HepG2 (cell line): ENCODE results near the gene VPS13D. TPM values are rescaled to one million over a fixed set of nuclear protein-coding genes. Genes with fewer than 3 reads are reported as not detected.

ENCODE experiments used
- ATAC-seq: fragments of 200-7000 bp; cut with Tn5 transposase; 3 replicates; pipeline ENCODE4 v1.9.1; 2020; ENCODE audit warnings: mild to moderate bottlenecking, moderate library complexity
- BruUV-seq: library from RNA; stranded (reverse); fragments of 400-500 nt; replicated peaks from 2 replicates; lab custom pipeline; 2021; lab: Mats Ljungman, UMichigan
- CTCF ChIA-PET: fragments of 300-600 bp; formaldehyde crosslinking; extraction: SDS; loops from one replicate; lab custom pipeline; 2021; ENCODE audit warnings: low total read pairs, inconsistent platforms, low intra/inter-chr PET ratio; lab: Yijun Ruan, JAX
- POLR2A ChIA-PET: fragments of 350-600 bp; sonication (Branson Sonifier 250); formaldehyde crosslinking; loops from one replicate; lab custom pipeline; 2020; ENCODE audit warnings: antibody characterized with exemption, inconsistent platforms; lab: Yijun Ruan, JAX
- DNase-seq: peaks from one replicate; pipeline ENCODE4 v3.0.0-alpha.2; 2015; ENCODE audit warnings: low spot score
- FAIRE-seq: peaks from 3 replicates; lab custom pipeline; 2011; peaks lifted over from hg19 to GRCh38; lab: Jason Lieb, UNC
- H2AFZ ChIP-seq: one replicate; pipeline ENCODE4 v1.6.1; 2011; ENCODE audit warnings: low read length, inconsistent platforms
- H3K27ac ChIP-seq: fragments of 300-600 bp; 3 replicates; pipeline ENCODE4 v1.8.0; 2011; ENCODE audit warnings: mixed run types, mild to moderate bottlenecking, mixed read lengths, low read length, inconsistent platforms; ENCODE audit not compliant: insufficient read depth; ENCODE audit errors: extremely low read length
- H3K27me3 ChIP-seq, 2 experiments: fragments of 200-600 bp in 1 of 2; 2 replicates in 1 of 2; 3 replicates in 1 of 2; pipeline versions ENCODE4 v1.6.0 to v1.8.0; 2011; ENCODE audit warnings: low read length in 2 of 2, mild to moderate bottlenecking in 2 of 2, moderate library complexity in 2 of 2, inconsistent platforms in 1 of 2; ENCODE audit not compliant: insufficient read depth in 2 of 2, control insufficient read depth in 1 of 2
- H3K36me3 ChIP-seq, 2 experiments: fragments of 200-600 bp in 1 of 2; replicated peaks in 1 of 2; 2 replicates in 1 of 2; 3 replicates in 1 of 2; pipeline versions ENCODE4 v1.5.1 to v1.8.0; 2011; ENCODE audit warnings: low read length in 2 of 2, inconsistent platforms in 1 of 2; ENCODE audit not compliant: insufficient read depth in 2 of 2, control insufficient read depth in 1 of 2
- H3K4me1 ChIP-seq: 2 replicates; pipeline ENCODE4 v1.5.1; 2012; ENCODE audit warnings: low read length, inconsistent platforms; ENCODE audit not compliant: insufficient read depth
- H3K4me2 ChIP-seq: 2 replicates; pipeline ENCODE4 v1.6.0; 2011; ENCODE audit warnings: low read depth, low read length, inconsistent platforms
- H3K4me3 ChIP-seq, 3 experiments: fragments of 200-600 bp in 1 of 3; sonication (generic), shearing (Covaris generic) in 1 of 3; replicated peaks in 1 of 3; 2 replicates each; pipeline ENCODE4 v1.5.1; 2011 to 2016; ENCODE audit warnings: low read length in 3 of 3, inconsistent platforms in 2 of 3, low read depth in 2 of 3, mild to moderate bottlenecking in 2 of 3, control low read depth in 1 of 3, mixed read lengths in 1 of 3; ENCODE audit not compliant: insufficient read depth in 1 of 3
- H3K79me2 ChIP-seq: one replicate; pipeline ENCODE4 v1.6.1; 2011; ENCODE audit warnings: low read length, inconsistent platforms; ENCODE audit not compliant: insufficient read depth
- H3K9ac ChIP-seq: 2 replicates; pipeline ENCODE4 v1.6.0; 2011; ENCODE audit warnings: mild to moderate bottlenecking, low read depth, low read length, inconsistent platforms; ENCODE audit not compliant: insufficient read depth
- H3K9me3 ChIP-seq: 2 replicates; pipeline ENCODE4 v1.5.1; 2012; ENCODE audit warnings: mild to moderate bottlenecking, low read length
- H4K20me1 ChIP-seq: 2 replicates; pipeline ENCODE4 v1.6.0; 2011; ENCODE audit warnings: inconsistent platforms, mild to moderate bottlenecking, low read length, moderate library complexity; ENCODE audit not compliant: insufficient read depth
- FLYWCH1 ChIP-seq: sonication (generic); formaldehyde crosslinking; IDR thresholded peaks from 2 replicates; pipeline ENCODE4 v1.8.1; 2023; ENCODE audit warnings: mild to moderate bottlenecking, missing genetic modification reagents
- HDAC2 ChIP-seq: sonication (generic); formaldehyde crosslinking; IDR thresholded peaks from 2 replicates; pipeline ENCODE4 v1.4.0; 2020; ENCODE audit warnings: missing genetic modification reagents
- JDP2 ChIP-seq: sonication (generic); formaldehyde crosslinking; IDR thresholded peaks from 2 replicates; pipeline ENCODE4 v1.8.1; 2022; ENCODE audit warnings: missing genetic modification reagents, borderline replicate concordance
- MLLT10 ChIP-seq: sonication (generic); formaldehyde crosslinking; IDR thresholded peaks from 2 replicates; pipeline ENCODE4 v1.4.0; 2020; ENCODE audit warnings: missing genetic modification reagents
- NR2F6 ChIP-seq, 2 experiments: IDR thresholded peaks; 2 replicates each; pipeline ENCODE4 v1.6.1; 2016; ENCODE audit warnings: antibody characterized with exemption in 1 of 2, mild to moderate bottlenecking in 1 of 2
- PATZ1 ChIP-seq: sonication (generic); formaldehyde crosslinking; IDR thresholded peaks from 2 replicates; pipeline ENCODE4 v1.4.0; 2020; ENCODE audit warnings: missing genetic modification reagents
- SUZ12 ChIP-seq: fragments of 150-350 bp; IDR thresholded peaks from 2 replicates; pipeline ENCODE4 v1.6.1; 2014; ENCODE audit warnings: low read depth, low read length
- TMF1 ChIP-seq: sonication (generic); formaldehyde crosslinking; IDR thresholded peaks from 2 replicates; pipeline ENCODE4 v1.8.1; 2022; ENCODE audit warnings: low read depth, missing genetic modification reagents
- ZBTB14 ChIP-seq: sonication (generic); formaldehyde crosslinking; IDR thresholded peaks from 2 replicates; pipeline ENCODE4 v1.4.0; 2020; ENCODE audit warnings: missing genetic modification reagents
- ZNF691 ChIP-seq: sonication (generic); formaldehyde crosslinking; IDR thresholded peaks from 2 replicates; pipeline ENCODE4 v1.4.0; 2020; ENCODE audit warnings: missing genetic modification reagents, low read depth, mild to moderate bottlenecking, borderline replicate concordance
- WGBS: methylation state at CpG from one replicate; pipeline ENCODE4 v1.1.6; 2017; ENCODE audit warnings: low lambda C conversion rate; 5-methylcytosine and 5-hydroxymethylcytosine counted together
- in situ Hi-C: cut with HindIII; loops from 2 replicates; pipeline ENCODE4 v1.10.0; 2017; ENCODE audit warnings: low pct_unique_long_range_greater_than_20kb; ENCODE audit not compliant: extremely low pct_ligation_motif_present
- intact Hi-C: fragments of 100-400 bp; cut with micrococcal nuclease; formaldehyde crosslinking; loops from one replicate; pipeline ENCODE4 v1.10.0; 2022; ENCODE audit not compliant: unreplicated experiment
- polyA plus RNA-seq, 8 experiments: library from polyadenylated mRNA; depleted of rRNA in 3 of 8; stranded (reverse) in 7 of 8; unstranded in 1 of 8; fragments of >200 nt; fragmentation: Illumina TruSeq in 4 of 8; extraction: Trizol in 4 of 8; gene quantifications; 2 replicates each; pipeline versions ENCODE4 v1.2.1 to v1.2.3, GENCODE V29; 2011 to 2016; ENCODE audit warnings: low read depth in 4 of 8, missing spikeins in 1 of 8, mixed read lengths in 1 of 8; ENCODE audit not compliant: insufficient read depth in 1 of 8
- total RNA-seq, 5 experiments: library from RNA; depleted of rRNA; stranded (reverse); fragments of >200 nt; fragmentation: Illumina TruSeq; extraction: Trizol; gene quantifications; 2 replicates each; pipeline ENCODE4 v1.2.3, GENCODE V29; 2016; ENCODE audit warnings: low read depth in 1 of 5

VPS13D gene
- total and polyA plus RNA-seq, 2 of the 13 experiments (the other 11 are each of a cell fraction or from before 2014, with no cell fraction given): 8.6 to 13.9 TPM

- Histone ChIP-seq H3K27me3 (no peaks in the 10 kb centered on the region), H3K9ac (no peak overlapping the region), H3K4me2 (no peak overlapping the region), H3K4me3 (no peak overlapping the region), H4K20me1 (no peaks in the 10 kb centered on the region), H3K36me3 (peaks cover 4 to 17% of the 10 kb centered on the region in 2 experiments; a peak in 3 of 5 replicates), H3K27ac (no peak overlapping the region), H3K4me1 (no peaks in the 10 kb centered on the region), H2AFZ (no peak overlapping the region), H3K9me3 (no peaks in the 10 kb centered on the region), H3K79me2 (no peaks in the 10 kb centered on the region)
- DNase-seq: no peak
- intact Hi-C loops: no loop called here
- FAIRE-seq: no peak
- TF ChIP-seq JDP2 (CRISPR knock-in tag) (no peak), SUZ12 (no peak), ZNF691 (no peak)
- WGBS: 91% methylated on average over 3 of the region's 3 CpGs
- no TSS peak for BruUV-seq
- POLR2A ChIA-PET: no interaction called here
- no peak for ATAC-seq
- CTCF ChIA-PET: no interaction called here
- in situ Hi-C loops: no loop called here
These were observed 66.2 kb downstream of the VPS13D start for GRCh38 chr1:12296016-12296415.

- H4K20me1 ChIP-seq: no peaks in the 10 kb centered on the region
- no peak overlapping the region for H2AFZ ChIP-seq
- ATAC-seq (no peak), FAIRE-seq (no peak), DNase-seq (no peak)
- WGBS: 89% methylated on average over 1 of the region's 1 CpG
- H3K9ac ChIP-seq: no peak overlapping the region
- H3K4me3 ChIP-seq: no peak overlapping the region
- H3K9me3 ChIP-seq: no peaks in the 10 kb centered on the region
- no peaks in the 10 kb centered on the region for H3K27me3 ChIP-seq
- no peak overlapping the region for H3K4me2 ChIP-seq
- TF ChIP-seq NR2F6 (IDR thresholded peaks at IDR 0.05) (no peak), NR2F6 (CRISPR knock-in tag; IDR thresholded peaks at IDR 0.05) (no peak), HDAC2 (no peak), PATZ1 (CRISPR knock-in tag) (no peak), FLYWCH1 (no peak), ZBTB14 (CRISPR knock-in tag) (no peak), TMF1 (CRISPR knock-in tag) (no peak), MLLT10 (no peak)
- peaks cover 6 to 15% of the 10 kb centered on the region in 2 experiments; a peak in 4 of 5 replicates for H3K36me3 ChIP-seq
- H3K4me1 ChIP-seq: no peaks in the 10 kb centered on the region
- CTCF ChIA-PET: no interaction called here
- BruUV-seq: no TSS peak
- in situ Hi-C loops (no loop called here), intact Hi-C loops (no loop called here)
- H3K27ac ChIP-seq: no peak overlapping the region
- POLR2A ChIA-PET: no interaction called here
- no peaks in the 10 kb centered on the region for H3K79me2 ChIP-seq
These were observed 66.8 kb downstream of the VPS13D start for GRCh38 chr1:12296623-12297022.
